PFSK-1 (cell line): ENCODE measurements around the gene ECHS1.

ENCODE experiments used
- FOXP2 ChIP-seq: optimal IDR thresholded peaks from 2 replicates; pipeline ENCODE3; 2011; ENCODE audit warnings: borderline replicate concordance, control low read depth, inconsistent platforms; ENCODE audit not compliant: insufficient read depth; ENCODE audit errors: extremely low read length, extremely low read depth
- POLR2AphosphoS5 ChIP-seq: IDR thresholded peaks from 2 replicates; pipeline ENCODE4 v1.6.1; 2012; ENCODE audit warnings: low read depth, mild to moderate bottlenecking, control low read depth, low read length, moderate library complexity
- REST ChIP-seq, 2 experiments: IDR thresholded peaks; 2 replicates each; pipeline versions ENCODE4 v1.6.1 to v1.8.0; 2011 to 2012; ENCODE audit warnings: low read depth in 2 of 2, low read length in 2 of 2, control low read depth in 1 of 2, inconsistent platforms in 1 of 2, mild to moderate bottlenecking in 1 of 2, moderate library complexity in 1 of 2; ENCODE audit not compliant: insufficient read depth in 1 of 2
- SIN3A ChIP-seq: IDR thresholded peaks from 2 replicates; pipeline ENCODE4 v1.6.1; 2012; ENCODE audit warnings: mild to moderate bottlenecking, low read length, moderate library complexity, borderline replicate concordance; ENCODE audit not compliant: insufficient read depth
- TAF1 ChIP-seq: IDR thresholded peaks from 2 replicates; pipeline ENCODE4 v1.6.1; 2012; ENCODE audit warnings: low read length, control low read depth, borderline replicate concordance; ENCODE audit not compliant: insufficient read depth

- TF ChIP-seq TAF1 (no peak), REST (IDR thresholded peaks at IDR 0.05; ENCODE audit: insufficient read depth in 1 of 2, low read depth in 2 of 2, low read length in 2 of 2) (no peak), SIN3A (no peak), POLR2AphosphoS5 (no peak), FOXP2 (no peak)
Measured at GRCh38 chr10:133353988-133354605, 19.1 kb downstream of the ECHS1 start.
